GM19035 (cell line): ENCODE data around the gene TMEM132E.

ENCODE experiments used
- ATAC-seq: cut with Tn5 transposase; IDR thresholded peaks from one replicate; pipeline ENCODE4 v1.9.1; 2021; ENCODE audit not compliant: unreplicated experiment

TMEM132E gene

GRCh38 chr17:34567691-34568465, 11.5 kb upstream of the TMEM132E start:
- ATAC-seq: no peak

GRCh38 chr17:34568953-34569352, 10.4 kb upstream of the TMEM132E start:
- ATAC-seq: no peak

DNA sequence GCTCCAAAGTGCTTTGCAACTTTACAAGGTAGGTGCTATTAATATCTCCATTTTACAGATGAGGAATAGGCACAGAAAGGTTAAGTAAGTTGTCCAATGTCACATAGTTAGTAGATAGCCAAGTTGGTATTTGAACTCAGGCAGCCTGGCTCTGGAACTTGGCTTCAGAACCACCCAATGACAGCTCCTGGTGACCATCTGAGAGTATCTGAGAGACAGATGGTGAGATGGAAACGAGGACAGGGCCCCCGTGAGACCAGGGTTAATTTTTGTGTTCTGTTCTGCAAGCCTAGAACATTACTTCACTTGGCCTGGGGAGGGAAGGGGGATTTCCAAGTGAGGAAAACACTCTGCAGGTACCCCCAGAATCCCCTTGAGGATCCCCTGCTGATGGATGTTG, 9.8 kb upstream of the TMEM132E start:
- no peak for ATAC-seq

- ATAC-seq: no peak
Measured at GRCh38 chr17:34570506-34570905, 8.9 kb upstream of the TMEM132E start.

DNA sequence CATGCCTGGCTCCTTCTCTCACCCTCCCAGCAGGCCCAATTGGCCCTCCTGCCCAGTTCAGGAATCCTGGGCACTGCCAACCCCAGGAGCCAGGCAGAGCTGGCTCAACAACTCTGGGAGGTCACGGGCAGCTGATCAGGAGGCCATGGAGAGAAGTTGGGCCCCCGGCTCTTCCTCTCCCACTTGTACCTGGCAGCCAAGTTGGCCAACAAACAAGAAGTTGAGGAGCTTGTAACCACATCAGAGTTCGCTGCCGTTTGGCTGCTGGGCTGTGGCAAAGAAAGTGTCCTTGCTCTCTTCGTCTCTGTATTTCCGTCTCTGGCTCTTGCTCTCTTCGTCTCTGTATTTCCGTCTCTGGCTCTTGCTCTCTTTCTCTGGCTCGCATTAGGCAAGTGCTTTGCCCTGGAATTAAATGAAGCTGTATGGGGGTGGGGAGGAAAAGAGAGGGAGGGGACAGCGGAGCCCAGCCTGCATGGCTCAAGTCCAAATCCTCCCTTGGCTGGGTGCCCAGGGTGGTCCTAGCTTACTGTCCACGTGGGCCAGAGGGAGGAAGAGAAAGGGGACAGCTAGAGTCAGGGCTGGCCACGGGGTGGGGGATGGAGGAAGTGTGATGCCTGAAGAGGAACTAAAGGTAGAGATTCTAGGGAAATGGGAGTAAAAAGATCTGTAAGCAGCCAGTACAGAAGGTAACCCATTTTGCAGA, 7.8 kb upstream of the TMEM132E start:
- ATAC-seq: no peak

- ATAC-seq: no peak
Measured at GRCh38 chr17:34572483-34572882, 6.9 kb upstream of the TMEM132E start.

DNA sequence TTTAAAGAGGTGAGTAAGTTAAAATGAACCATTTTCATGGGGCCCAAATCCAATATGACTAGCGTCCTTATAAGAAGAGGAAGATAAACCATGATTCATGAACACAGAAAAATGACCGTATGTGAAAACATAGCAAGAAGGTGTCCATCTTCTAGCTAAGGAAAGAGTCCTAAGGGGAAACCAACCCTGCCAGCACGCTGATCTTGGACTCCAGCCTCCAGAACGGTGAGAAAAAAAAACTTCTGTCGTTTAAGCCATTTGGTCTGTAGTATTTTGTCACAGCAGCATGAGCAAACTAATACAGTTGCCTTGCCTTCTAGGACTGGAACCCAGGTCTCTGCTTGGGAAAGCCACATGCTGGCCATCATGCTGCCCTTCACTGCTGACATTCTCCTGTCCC, 4.2 kb upstream of the TMEM132E start:
- no peak for ATAC-seq

DNA sequence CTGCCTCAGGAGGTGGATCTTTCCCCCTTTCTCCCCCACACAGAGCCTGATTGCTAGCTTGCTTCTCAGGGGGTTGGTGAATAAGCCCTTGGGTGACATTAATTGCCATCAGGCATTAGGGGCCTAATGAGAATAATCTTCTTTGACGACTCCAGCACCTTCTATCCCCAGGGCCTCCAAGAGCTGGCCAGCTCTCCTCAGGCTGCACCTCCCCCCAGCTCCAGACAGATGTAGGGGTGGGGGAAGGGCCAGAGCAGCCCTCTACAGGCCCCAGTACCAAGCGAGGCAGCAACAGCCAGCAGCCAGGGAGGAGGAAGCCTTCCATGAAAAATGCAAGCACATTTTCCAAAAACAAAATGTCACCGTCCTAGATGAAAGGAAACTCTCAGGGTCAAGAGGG, 1.4 kb upstream of the TMEM132E start:
- no peak for ATAC-seq

- no peak for ATAC-seq
Measured at GRCh38 chr17:34578656-34579016, 746 bp upstream of the TMEM132E start.

DNA sequence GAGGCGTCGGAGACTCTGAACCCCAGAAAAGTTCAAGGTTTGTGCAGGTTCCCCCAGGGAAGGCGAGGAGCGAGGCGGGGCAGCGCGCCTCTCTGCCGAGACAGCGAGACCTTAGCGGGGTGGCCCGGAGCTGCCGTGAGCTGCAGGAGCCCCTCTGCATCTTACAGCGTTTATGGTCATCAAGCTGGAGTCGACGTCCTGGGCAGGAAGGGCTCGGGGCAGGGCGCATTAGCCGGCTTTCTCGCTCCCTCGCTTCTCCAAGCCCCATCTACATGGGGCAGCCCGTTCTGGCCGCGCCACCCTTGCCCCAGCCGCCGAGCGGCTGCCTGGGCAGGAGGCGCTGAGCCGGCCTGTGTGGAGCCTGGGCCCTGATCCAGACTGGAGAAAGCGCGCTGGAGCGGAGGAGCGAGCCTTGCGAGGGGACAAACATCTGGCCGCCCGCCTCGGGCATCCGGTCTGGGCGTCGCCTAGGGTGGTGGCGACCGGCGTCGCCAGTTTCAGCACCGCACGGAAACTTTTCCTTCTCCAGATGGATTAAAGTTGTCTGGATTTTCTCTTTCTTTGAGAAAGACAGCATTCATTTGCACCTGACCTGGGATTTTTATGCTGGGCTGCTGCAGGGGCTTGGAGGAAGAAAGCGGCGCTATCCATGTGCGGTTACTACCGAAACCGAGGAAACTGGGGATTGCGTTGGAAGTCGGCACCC, 750 bp downstream of the TMEM132E start:
- ATAC-seq: no peak

DNA sequence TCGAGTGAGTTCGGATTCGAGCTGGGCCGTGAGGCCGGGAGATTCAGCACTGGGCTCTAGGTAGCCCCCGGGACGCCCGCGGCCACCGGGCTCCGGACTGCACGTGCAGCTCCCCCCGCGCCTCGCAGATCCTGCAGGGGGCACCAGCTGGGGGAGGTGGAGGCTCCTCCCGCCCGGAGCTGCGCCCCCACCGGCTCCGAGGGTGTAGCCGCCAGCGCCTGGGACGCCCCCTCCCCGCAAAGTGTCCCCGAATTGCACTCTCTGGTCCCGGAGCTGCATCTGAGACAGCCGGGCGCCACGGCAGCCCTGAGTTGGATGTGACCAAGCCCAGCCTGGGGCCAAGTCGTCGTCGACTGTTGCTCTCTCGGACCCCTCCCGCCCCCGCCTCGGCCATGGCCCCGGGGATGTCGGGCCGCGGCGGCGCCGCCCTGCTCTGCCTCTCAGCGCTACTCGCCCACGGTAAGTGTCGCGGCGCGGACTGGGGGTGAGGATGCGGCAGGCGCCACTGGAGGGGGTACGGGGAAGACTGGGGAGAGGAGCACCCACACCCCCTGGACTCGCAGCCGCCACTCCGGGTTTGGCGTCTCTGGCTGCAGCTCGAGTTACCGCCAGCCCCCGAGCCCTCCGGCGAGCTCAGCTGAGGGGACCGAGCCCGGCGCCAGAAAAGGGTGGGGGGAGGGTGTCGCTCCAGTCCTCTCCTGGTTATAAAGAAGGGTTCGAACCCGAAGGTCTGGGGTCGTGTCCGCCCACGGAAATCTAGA, 1.5 kb downstream of the TMEM132E start:
- ATAC-seq: no peak

DNA sequence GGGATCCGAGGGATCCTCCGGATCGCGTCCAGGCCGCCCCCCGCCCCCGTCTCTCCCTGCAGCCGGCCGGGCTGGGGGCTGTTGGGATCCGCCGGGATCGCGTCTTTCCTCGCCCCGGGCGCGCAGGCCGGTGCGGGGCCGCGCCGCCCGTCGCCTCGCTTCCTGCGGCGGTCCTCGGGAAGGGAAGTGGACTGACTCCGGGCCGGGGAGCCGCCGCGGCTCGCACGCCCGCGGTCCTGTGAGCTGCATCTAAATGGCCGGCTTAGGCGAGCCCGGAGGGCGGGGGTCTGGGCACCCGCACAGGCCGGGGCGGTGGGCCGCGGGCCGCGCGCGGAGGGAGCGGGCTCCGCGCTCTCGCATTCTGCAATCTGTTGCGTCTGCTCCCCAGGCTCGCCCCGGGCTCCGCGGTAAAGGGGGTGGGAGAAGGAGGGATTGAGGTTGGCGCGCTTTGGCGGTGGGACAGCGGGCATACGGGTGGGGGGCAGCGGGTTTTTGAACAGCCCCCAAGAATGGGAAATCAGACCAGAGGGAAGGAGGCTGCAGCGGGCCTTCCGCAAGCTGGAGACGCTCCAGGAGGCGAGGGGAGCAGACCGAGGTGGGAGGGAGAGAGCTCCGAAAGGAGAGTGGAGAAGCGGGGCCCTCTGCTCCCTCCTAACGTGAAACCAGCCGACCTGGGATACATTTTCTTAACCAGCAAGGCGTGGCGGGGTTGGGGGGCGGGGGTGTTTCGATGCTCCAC, 2.2 kb downstream of the TMEM132E start:
- ATAC-seq: no peak

DNA sequence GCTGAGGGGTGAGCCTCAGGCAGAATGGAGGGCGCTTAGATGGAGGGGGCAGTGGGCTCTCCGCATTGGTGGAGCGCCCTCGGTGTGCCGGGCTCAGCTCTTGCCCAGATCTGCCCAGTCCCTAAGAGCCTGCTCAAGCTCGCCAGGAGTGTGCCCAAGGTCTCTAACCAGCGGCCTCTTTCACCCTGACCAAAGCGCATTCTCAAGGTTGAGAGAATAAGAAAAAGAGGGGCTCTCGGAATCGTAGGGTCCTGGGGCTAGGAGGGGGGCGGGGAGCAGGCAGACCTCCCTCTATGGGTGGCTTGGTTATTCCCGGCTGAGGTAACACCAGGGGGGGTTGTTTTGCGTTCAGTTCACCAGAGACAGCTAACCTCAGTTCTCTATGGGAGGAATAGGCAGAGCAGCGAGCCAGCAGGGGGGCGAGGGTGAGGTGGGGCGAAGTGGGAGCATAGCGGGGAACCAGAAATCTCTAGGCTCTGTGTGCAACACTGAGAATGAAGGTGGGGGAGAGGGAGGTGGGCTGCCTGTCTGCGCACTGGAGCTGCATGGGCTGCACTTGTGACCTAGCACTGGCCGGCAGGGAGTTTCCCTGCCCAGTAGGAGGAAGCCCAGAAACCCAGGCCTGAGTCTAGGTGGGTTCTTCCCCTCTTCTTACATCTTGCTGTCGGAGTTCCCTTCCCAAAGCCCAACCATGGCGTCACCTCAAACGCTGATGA, 3.0 kb downstream of the TMEM132E start:
- ATAC-seq: no peak

GRCh38 chr17:34582901-34583245, 3.5 kb downstream of the TMEM132E start:
- no peak for ATAC-seq

GRCh38 chr17:34584805-34585416, 5.5 kb downstream of the TMEM132E start:
- no peak for ATAC-seq

GRCh38 chr17:34586346-34586846, 7.0 kb downstream of the TMEM132E start:
- no peak for ATAC-seq

- ATAC-seq: no peak
Measured at GRCh38 chr17:34588266-34588665, 8.9 kb downstream of the TMEM132E start.

GRCh38 chr17:34589120-34589965, 10.0 kb downstream of the TMEM132E start:
- no peak for ATAC-seq

- ATAC-seq: no peak
Measured at GRCh38 chr17:34592002-34592401, 12.6 kb downstream of the TMEM132E start.
